SK-N-SH (cell line): Measurements from ENCODE around the gene USP32. TPM values are rescaled to one million over a fixed set of nuclear protein-coding genes. Genes with fewer than 3 reads are reported as not detected.

Experiments used
- CTCF ChIA-PET: fragments of 300-600, 350-600 bp; formaldehyde crosslinking; extraction: SDS; loops from one replicate; lab custom pipeline; 2021; lab: Yijun Ruan, JAX
- POLR2A ChIA-PET: fragments of 350-600 bp; sonication (Branson Sonifier 250); formaldehyde crosslinking; extraction: SDS; loops from one replicate; lab custom pipeline; 2020; ENCODE audit warnings: antibody characterized with exemption, inconsistent platforms; lab: Yijun Ruan, JAX
- DNase-seq: peaks from one replicate; pipeline ENCODE4 v3.0.0; 2012
- H2AFZ ChIP-seq: fragments of 200-600 bp; sonication (generic); 2 replicates; pipeline ENCODE4 v1.8.1; 2016; ENCODE audit warnings: antibody characterized with exemption, mild to moderate bottlenecking, low read depth
- H3F3A ChIP-seq: fragments of 200-600 bp; sonication (generic); replicated peaks from 2 replicates; pipeline ENCODE3; 2016; ENCODE audit warnings: antibody characterized with exemption, mild to moderate bottlenecking; ENCODE audit not compliant: insufficient read depth
- H3K27ac ChIP-seq, 2 experiments: fragments of 200-500 bp in 1 of 2; fragments of 200-600 bp in 1 of 2; sonication (Bioruptor generic) in 1 of 2; sonication (generic), shearing (Covaris generic) in 1 of 2; 2 replicates each; pipeline versions ENCODE4 v1.5.1 to v1.6.1; 2014 to 2016; ENCODE audit warnings: low read depth in 2 of 2, inconsistent platforms in 1 of 2, low read length in 1 of 2, mild to moderate bottlenecking in 1 of 2, mixed read lengths in 1 of 2
- H3K27me3 ChIP-seq: fragments of 200-600 bp; sonication (generic), shearing (Covaris generic); 2 replicates; pipeline ENCODE4 v1.6.1; 2016; ENCODE audit warnings: mixed run types; ENCODE audit not compliant: insufficient read depth
- H3K36me3 ChIP-seq, 2 experiments: fragments of 200-500 bp in 1 of 2; fragments of 200-600 bp in 1 of 2; sonication (Bioruptor generic) in 1 of 2; sonication (generic) in 1 of 2; replicated peaks in 1 of 2; 2 replicates each; pipeline versions ENCODE3 to v1.5.1; 2014 to 2016; ENCODE audit warnings: low read length in 1 of 2, mild to moderate bottlenecking in 1 of 2; ENCODE audit not compliant: insufficient read depth in 2 of 2, control insufficient read depth in 1 of 2
- H3K4me1 ChIP-seq, 2 experiments: fragments of 200-500 bp in 1 of 2; fragments of 200-600 bp in 1 of 2; sonication (Bioruptor generic) in 1 of 2; sonication (generic), shearing (Covaris generic) in 1 of 2; 2 replicates each; pipeline versions ENCODE4 v1.5.1 to v1.6.1; 2014 to 2016; ENCODE audit warnings: low read depth in 1 of 2, low read length in 1 of 2, mixed run types in 1 of 2; ENCODE audit not compliant: insufficient read depth in 2 of 2, control insufficient read depth in 1 of 2
- H3K4me2 ChIP-seq: fragments of 200-600 bp; sonication (generic), shearing (Covaris generic); 2 replicates; pipeline ENCODE4 v1.6.1; 2017; ENCODE audit warnings: mixed run types
- H3K4me3 ChIP-seq, 2 experiments: fragments of 200-500 bp in 1 of 2; fragments of 200-600 bp in 1 of 2; sonication (Bioruptor generic) in 1 of 2; sonication (generic), shearing (Covaris generic) in 1 of 2; 2 replicates each; pipeline versions ENCODE4 v1.5.1 to v1.8.1; 2014 to 2016; ENCODE audit warnings: low read depth in 2 of 2, inconsistent platforms in 1 of 2, low read length in 1 of 2, mild to moderate bottlenecking in 1 of 2, mixed read lengths in 1 of 2, moderate library complexity in 1 of 2
- H3K79me2 ChIP-seq: fragments of 200-600 bp; sonication (generic); 2 replicates; pipeline ENCODE4 v1.8.1; 2017; ENCODE audit warnings: mild to moderate bottlenecking; ENCODE audit not compliant: insufficient read depth
- H3K9ac ChIP-seq: fragments of 200-600 bp; sonication (generic); 2 replicates; pipeline ENCODE4 v1.6.1; 2017; ENCODE audit warnings: mixed run types
- H3K9me2 ChIP-seq: fragments of 200-600 bp; sonication (generic); 2 replicates; pipeline ENCODE4 v1.6.1; 2017; ENCODE audit warnings: mixed run types
- H3K9me3 ChIP-seq: fragments of 200-600 bp; sonication (generic); 2 replicates; pipeline ENCODE4 v1.6.1; 2017; ENCODE audit warnings: mixed run types, mild to moderate bottlenecking, moderate library complexity
- H4K20me1 ChIP-seq: fragments of 200-600 bp; sonication (generic); 2 replicates; pipeline ENCODE4 v1.6.1; 2017; ENCODE audit warnings: mild to moderate bottlenecking, mixed run types; ENCODE audit not compliant: insufficient read depth
- EP300 ChIP-seq, 2 experiments: IDR thresholded peaks; 2 replicates each; pipeline versions ENCODE4 v1.4.0 to v1.6.1; 2012; ENCODE audit warnings: borderline replicate concordance in 1 of 2, low read depth in 1 of 2, low read length in 1 of 2
- EZH2phosphoT487 ChIP-seq: fragments of 200-600 bp; sonication (generic); IDR thresholded peaks from 2 replicates; pipeline ENCODE4 v1.6.1; 2017; ENCODE audit warnings: low read depth, mixed run types, mild to moderate bottlenecking, antibody characterized with exemption, moderate library complexity, borderline replicate concordance
- FOXM1 ChIP-seq: IDR thresholded peaks from 2 replicates; pipeline ENCODE4 v1.4.0; 2012; ENCODE audit warnings: low read depth, mild to moderate bottlenecking
- GATA2 ChIP-seq: sonication (generic); formaldehyde crosslinking; IDR thresholded peaks from 2 replicates; pipeline ENCODE4 v1.5.0; 2020; ENCODE audit warnings: mild to moderate bottlenecking, missing genetic modification reagents
- MXI1 ChIP-seq: IDR thresholded peaks from 2 replicates; pipeline ENCODE4 v1.6.1; 2012; ENCODE audit warnings: mild to moderate bottlenecking, low read depth, low read length, improper control_type of control experiment
- NRF1 ChIP-seq: IDR thresholded peaks from 2 replicates; pipeline ENCODE4 v1.6.1; 2012; ENCODE audit warnings: low read depth, mild to moderate bottlenecking, low read length
- POLR2AphosphoS5 ChIP-seq: IDR thresholded peaks from 2 replicates; pipeline ENCODE4 v1.6.1; 2012; ENCODE audit warnings: low read depth, low read length
- RAD21 ChIP-seq: IDR thresholded peaks from 2 replicates; pipeline ENCODE4 v1.6.1; 2012; ENCODE audit warnings: mild to moderate bottlenecking, low read length
- RCOR1 ChIP-seq: fragments of 150-350 bp; IDR thresholded peaks from 2 replicates; pipeline ENCODE4 v1.6.1; 2017; ENCODE audit warnings: antibody characterized with exemption, low read length
- RFX5 ChIP-seq: IDR thresholded peaks from 2 replicates; pipeline ENCODE4 v1.6.1; 2012; ENCODE audit warnings: mild to moderate bottlenecking, improper control_type of control experiment, low read length
- RXRA ChIP-seq: IDR thresholded peaks from 2 replicates; pipeline ENCODE4 v1.4.0; 2012; ENCODE audit warnings: low read depth, mild to moderate bottlenecking, borderline replicate concordance
- SIN3A ChIP-seq: IDR thresholded peaks from 2 replicates; pipeline ENCODE4 v1.6.1; 2012; ENCODE audit warnings: low read depth, mild to moderate bottlenecking, low read length, moderate library complexity, borderline replicate concordance
- SMC3 ChIP-seq: IDR thresholded peaks from 2 replicates; pipeline ENCODE4 v1.6.1; 2012; ENCODE audit warnings: low read depth, low read length, improper control_type of control experiment
- TAF1 ChIP-seq: IDR thresholded peaks from 2 replicates; pipeline ENCODE4 v1.6.1; 2012; ENCODE audit warnings: low read depth, mild to moderate bottlenecking, low read length, moderate library complexity, borderline replicate concordance
- USF2 ChIP-seq: fragments of 150-350 bp; IDR thresholded peaks from 2 replicates; pipeline ENCODE4 v1.6.1; 2017; ENCODE audit warnings: antibody characterized with exemption, low read length, low read depth, borderline replicate concordance
- ZBTB33 ChIP-seq: IDR thresholded peaks from 2 replicates; pipeline ENCODE4 v1.4.0; 2012; ENCODE audit warnings: low read depth, borderline replicate concordance
- WGBS: methylation state at CpG from one replicate; pipeline ENCODE4 v1.1.6; 2017; ENCODE audit warnings: low lambda C conversion rate; 5-methylcytosine and 5-hydroxymethylcytosine counted together
- polyA plus RNA-seq, 3 experiments: library from polyadenylated mRNA; depleted of rRNA; stranded (reverse); fragments of >200 nt; gene quantifications; 2 replicates each; pipeline ENCODE4 v1.2.3, GENCODE V29; 2012
- TF ChIP-seq, protein P1 (sequence below): IDR thresholded peaks from 2 replicates; pipeline ENCODE4 v1.4.0; 2012; ENCODE audit warnings: low read depth, borderline replicate concordance
- TF ChIP-seq, protein P2 (sequence below): fragments of 200-600 bp; sonication (generic); IDR thresholded peaks from 2 replicates; pipeline ENCODE4 v1.6.1; 2017; ENCODE audit warnings: antibody characterized with exemption, mild to moderate bottlenecking, moderate library complexity

USP32 gene
- polyA plus RNA-seq, 1 of the 3 experiments (the other 2 are of a cell fraction): 25.6 TPM

- Histone ChIP-seq H3K27me3 (no peaks in the 10 kb centered on the region), H3K4me2 (no peak overlapping the region), H3K79me2 (peaks cover 97% of the 10 kb centered on the region), H3K36me3 (no peaks in the 10 kb centered on the region), H3K4me1 (no peaks in the 10 kb centered on the region), H3K9me3 (no peaks in the 10 kb centered on the region), H3K27ac (no peak overlapping the region), H3K9ac (no peak overlapping the region), H3K9me2 (no peaks in the 10 kb centered on the region), H2AFZ (no peak overlapping the region), H3F3A (no peaks in the 10 kb centered on the region), H4K20me1 (peaks cover 25% of the 10 kb centered on the region), H3K4me3 (no peak overlapping the region)
- no peak for TF ChIP-seq RFX5
- TF ChIP-seq, protein P1, sequence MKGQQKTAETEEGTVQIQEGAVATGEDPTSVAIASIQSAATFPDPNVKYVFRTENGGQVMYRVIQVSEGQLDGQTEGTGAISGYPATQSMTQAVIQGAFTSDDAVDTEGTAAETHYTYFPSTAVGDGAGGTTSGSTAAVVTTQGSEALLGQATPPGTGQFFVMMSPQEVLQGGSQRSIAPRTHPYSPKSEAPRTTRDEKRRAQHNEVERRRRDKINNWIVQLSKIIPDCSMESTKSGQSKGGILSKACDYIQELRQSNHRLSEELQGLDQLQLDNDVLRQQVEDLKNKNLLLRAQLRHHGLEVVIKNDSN: no peak
- no peak for TF ChIP-seq POLR2AphosphoS5
- TF ChIP-seq TAF1: no peak
- TF ChIP-seq, protein P2, sequence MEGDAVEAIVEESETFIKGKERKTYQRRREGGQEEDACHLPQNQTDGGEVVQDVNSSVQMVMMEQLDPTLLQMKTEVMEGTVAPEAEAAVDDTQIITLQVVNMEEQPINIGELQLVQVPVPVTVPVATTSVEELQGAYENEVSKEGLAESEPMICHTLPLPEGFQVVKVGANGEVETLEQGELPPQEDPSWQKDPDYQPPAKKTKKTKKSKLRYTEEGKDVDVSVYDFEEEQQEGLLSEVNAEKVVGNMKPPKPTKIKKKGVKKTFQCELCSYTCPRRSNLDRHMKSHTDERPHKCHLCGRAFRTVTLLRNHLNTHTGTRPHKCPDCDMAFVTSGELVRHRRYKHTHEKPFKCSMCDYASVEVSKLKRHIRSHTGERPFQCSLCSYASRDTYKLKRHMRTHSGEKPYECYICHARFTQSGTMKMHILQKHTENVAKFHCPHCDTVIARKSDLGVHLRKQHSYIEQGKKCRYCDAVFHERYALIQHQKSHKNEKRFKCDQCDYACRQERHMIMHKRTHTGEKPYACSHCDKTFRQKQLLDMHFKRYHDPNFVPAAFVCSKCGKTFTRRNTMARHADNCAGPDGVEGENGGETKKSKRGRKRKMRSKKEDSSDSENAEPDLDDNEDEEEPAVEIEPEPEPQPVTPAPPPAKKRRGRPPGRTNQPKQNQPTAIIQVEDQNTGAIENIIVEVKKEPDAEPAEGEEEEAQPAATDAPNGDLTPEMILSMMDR: no peak
- TF ChIP-seq GATA2 (CRISPR knock-in tag): no peak
- no peak for TF ChIP-seq NRF1
- 100% methylated on average over 2 of the region's 2 CpGs for WGBS
- POLR2A ChIA-PET: no interaction called here
- CTCF ChIA-PET: interaction anchor here (0.6 to 1.0 kb wide), 4 partner anchors 16 to 109 kb away, joined by 3 to 4 read pairs (median 3); no protein-coding TSS in a partner anchor
- DNase-seq: no peak
These were observed 80.0 kb downstream of the USP32 start for GRCh38 chr17:60311936-60312335.

- Histone ChIP-seq H3K4me3 (no peak overlapping the region), H3K27ac (no peak overlapping the region), H3K36me3 (no peaks in the 10 kb centered on the region), H3K4me2 (no peak overlapping the region), H3K9ac (no peak overlapping the region), H4K20me1 (peaks cover 24% of the 10 kb centered on the region), H3F3A (peaks cover 5% of the 10 kb centered on the region), H3K4me1 (no peaks in the 10 kb centered on the region), H3K9me3 (no peaks in the 10 kb centered on the region), H3K9me2 (no peaks in the 10 kb centered on the region), H3K79me2 (peaks cover 97% of the 10 kb centered on the region), H2AFZ (no peak overlapping the region), H3K27me3 (no peaks in the 10 kb centered on the region)
- POLR2A ChIA-PET: no interaction called here
- DNase-seq: no peak
- WGBS: 96% methylated on average over 2 of the region's 2 CpGs
- CTCF ChIA-PET: no interaction called here
- TF ChIP-seq SMC3 (no peak), FOXM1 (no peak), RCOR1 (no peak), RXRA (no peak), RAD21 (no peak), SIN3A (no peak), MXI1 (no peak), TAF1 (no peak), EZH2phosphoT487 (no peak), RFX5 (no peak), EP300 (IDR thresholded peaks at IDR 0.05; ENCODE audit: borderline replicate concordance in 1 of 2, low read depth in 1 of 2, low read length in 1 of 2) (no peak), ZBTB33 (no peak), POLR2AphosphoS5 (no peak), USF2 (no peak)
- TF ChIP-seq, protein P2: no peak
These were observed 80.7 kb downstream of the USP32 start for GRCh38 chr17:60311186-60311585.
